HG02763 (cell line): ENCODE data around the gene ENTHD1.

ENCODE experiments used
- ATAC-seq: cut with Tn5 transposase; IDR thresholded peaks from one replicate; pipeline ENCODE4 v1.9.1; 2021; ENCODE audit warnings: mild to moderate bottlenecking, moderate library complexity; ENCODE audit not compliant: unreplicated experiment

The ENTHD1 gene

DNA sequence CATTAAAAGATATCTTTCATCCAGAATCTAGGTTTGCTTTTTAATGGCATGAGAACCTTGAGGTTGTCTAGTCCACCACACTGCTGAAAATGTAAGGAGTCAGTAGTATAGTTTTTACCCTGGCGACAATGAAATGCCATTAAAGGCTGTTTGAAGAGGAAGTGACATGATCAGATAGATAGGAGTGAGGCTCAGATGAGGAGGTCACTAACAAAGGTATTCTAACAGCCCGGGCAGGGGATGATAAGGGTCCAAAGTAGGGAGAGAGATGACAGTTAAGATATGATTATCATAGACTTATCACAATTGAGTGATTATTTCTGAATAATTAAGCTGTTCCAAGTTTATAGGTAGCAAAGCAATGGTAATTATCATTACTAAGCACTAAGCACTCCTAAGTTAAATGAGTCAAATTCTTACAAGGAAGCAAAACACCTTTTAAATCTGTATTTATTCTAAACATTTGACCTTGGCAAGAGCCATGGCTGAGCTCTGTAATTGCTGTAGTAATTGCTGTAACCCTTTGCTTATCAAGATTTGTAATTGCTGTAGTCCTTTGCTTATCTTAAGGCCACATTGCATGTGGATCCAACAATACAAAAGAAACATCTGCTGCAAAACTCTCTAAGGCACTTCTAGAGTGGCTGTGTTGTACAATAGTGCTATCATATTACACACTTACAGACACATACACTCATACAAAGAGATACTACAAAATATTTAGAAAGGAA, 92.6 kb downstream of the ENTHD1 start:
- ATAC-seq, result no peak

DNA sequence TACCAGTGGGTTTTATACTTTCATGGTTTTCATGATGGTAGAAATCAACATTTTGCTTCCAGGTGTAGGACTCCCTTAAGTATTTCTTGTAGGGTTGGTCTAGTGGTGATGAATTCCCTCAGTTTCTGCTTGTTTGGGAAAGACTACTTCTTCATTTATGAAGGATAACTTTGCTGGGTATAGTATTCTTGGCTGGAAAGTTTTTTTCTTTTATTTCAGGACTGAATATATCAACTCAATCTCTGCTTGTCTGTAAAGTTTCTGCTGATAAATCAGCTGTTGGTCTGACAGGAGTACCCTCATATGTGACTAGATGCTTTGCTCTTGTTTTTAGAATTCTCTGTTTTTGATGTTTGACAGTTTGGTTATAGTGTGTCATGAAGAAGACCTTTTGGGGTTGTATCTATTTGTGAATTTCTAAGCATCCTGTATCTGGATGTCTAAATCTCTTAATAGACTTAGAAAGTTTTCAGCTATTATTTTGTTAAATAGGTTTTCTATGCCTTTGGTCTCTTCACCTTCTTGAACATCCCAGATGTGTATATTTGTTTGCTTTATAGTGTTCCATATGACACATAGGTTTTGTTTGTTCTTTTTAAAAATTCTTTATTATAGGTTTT, 95.9 kb downstream of the ENTHD1 start:
- no peak for ATAC-seq

DNA sequence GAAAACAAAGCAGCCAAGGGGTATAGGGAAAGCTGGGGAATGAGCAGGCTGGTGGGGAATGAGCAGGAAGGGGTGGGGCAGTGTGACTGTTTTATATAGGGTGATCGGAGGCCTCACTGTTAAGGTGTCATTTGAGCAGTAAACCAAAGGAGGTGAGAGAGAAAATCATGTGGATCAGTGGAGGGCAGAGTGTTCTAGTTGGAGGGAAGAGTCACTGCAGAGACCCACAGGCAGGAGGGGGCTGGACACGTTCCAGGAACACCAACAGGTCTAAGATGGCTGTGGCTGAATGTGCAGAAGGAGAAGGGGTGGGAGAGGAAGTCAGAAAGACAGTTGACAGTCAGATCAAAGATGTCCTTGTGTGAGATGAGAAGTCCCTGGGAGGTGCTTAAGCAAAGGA, 103.8 kb downstream of the ENTHD1 start:
- no peak for ATAC-seq

DNA sequence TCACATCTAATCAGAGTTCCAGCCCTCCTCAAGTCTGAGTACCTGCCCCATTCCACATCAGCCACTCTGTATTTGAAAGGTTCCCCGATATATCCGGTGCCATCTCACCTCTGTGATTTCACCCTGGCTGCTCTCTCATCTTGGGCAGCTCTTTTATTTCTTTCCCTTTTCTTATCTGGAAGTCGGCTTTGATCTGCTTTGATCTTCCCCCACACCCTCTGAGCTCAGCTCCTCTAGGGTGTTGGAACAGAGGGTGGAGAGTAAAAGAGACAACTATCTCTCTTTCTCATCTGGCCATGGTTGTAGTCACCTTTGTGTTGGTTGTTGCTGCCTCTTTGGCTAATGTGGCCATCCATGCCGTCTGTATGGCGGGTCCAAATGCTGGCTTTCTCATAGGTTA, 108.3 kb downstream of the ENTHD1 start:
- no peak for ATAC-seq

DNA sequence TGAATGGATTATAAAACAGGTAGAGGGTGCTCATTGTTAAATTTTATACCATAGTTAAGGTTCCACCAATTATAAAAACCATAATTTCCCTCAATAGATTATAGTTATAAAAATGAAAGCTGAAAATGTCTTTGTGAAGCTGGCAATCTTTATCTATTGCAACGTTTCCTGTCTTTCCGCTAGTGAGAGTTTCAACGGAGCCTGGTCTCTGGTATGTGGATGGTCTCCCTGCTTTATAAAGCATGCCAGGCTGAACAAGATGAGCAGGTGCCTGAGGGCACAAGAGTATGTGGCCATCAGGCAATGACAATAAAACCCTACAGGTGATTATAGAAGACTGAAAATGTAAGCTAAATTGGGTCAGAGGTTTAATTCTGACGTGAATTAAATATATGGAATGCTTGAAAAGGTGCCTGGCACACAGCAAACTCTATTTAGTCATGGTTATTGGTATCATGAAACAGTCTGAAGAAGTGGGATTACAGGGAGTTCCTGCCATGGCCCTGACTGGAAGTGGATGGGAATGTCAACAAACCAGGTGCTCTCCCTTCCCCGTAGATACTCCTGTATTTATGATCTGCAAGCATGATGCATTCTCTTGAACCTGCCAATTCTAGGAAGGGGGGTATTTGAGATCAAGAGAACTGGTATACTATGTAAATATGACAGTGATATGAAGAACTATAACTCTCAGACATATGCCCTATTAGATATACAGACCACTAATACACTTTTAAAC, 115.7 kb downstream of the ENTHD1 start:
- no peak for ATAC-seq

DNA sequence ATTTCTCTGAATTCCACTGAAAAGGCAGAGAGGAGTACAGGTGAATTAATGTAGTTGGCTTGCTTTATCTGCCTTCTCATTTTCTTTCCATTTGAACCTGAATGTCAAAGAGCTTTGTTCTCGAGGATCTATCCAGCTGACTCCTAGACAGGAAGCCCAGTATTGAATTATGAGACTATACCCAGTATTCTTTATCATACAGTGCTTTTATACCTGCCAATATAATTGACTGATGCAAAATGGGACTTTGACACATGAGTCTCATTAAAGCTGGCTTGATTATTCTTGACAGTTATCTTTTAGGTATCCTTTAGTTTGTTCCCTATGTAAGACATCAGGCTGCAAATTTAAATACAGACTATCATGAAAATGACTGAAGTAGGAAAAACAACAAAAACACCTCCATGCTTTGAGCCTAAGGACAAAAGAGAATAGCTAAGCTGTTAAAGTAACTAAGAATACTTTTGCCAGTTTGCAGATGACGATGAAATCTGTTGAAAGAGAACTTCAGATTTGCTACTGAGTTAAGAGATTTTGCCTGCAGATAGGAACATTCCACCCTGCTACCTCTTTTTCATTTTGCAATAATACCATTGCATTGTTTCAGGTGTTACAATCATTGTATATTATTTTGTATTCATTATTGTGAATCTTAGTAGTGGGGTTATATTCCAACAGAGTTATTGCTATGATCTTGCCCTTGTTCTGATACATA, 117.1 kb downstream of the ENTHD1 start:
- ATAC-seq, result no peak

DNA sequence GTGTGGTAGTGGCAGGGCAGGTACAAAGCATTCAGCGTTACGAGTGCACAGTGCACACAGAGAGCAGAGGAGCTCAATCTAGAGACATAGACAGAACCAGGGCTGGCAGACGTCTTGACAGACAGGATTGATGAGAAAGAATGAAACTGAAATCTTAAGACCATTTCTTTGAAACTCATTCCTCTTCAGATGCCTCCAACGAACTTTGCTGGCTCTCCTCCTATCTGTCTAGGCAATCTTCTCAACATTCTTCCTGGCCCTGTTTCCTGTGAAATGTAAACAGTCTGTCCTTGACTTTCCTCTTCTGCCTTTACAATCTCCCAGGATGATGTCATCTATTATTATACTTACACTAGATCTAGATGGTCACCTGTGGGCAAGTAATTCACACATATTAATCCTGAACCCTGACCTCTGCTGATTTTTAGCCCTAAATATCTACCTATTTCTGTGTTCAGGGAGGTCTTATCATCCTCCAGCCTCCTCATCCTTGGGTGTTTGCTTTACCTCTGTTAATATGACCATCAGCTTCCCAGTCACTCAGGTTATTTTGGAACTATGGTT, 119.5 kb downstream of the ENTHD1 start:
- ATAC-seq, result no peak

DNA sequence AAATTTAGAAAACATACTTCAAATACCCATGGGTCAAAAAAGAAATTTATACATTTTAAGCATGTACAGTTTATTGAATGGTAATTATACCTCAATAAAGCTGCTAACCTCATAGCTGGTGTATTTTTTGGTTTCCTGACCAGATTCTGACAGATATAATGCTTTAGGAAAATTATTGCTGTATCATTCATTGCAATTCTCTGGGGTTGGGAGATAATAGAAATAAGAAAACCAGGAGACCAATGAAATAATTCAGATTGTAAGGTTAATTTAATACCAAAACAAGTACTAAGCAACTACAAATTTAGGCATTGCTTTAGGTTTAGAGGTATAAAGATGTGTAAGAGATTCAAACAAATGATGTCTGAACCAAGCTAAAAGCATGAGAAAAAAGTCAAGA, 120.1 kb downstream of the ENTHD1 start:
- no peak for ATAC-seq

DNA sequence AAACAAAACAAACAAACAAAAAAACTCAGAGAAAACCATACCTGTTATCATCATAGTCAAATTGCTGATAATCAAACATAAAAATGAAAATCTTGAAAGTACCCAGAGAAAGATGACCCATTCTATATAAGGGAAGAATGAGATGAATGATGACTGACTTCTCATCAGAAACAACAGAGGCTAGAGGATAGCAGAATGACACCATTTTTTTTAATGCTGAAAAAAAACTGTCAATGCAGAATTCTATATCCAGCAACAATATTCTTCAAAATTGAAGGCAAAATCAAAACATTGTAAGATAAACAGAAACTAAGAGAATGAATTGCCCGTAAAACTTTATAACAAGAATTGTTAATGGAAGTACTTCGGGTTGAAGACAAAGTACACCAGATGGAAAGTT, 122.1 kb downstream of the ENTHD1 start:
- ATAC-seq, result no peak

DNA sequence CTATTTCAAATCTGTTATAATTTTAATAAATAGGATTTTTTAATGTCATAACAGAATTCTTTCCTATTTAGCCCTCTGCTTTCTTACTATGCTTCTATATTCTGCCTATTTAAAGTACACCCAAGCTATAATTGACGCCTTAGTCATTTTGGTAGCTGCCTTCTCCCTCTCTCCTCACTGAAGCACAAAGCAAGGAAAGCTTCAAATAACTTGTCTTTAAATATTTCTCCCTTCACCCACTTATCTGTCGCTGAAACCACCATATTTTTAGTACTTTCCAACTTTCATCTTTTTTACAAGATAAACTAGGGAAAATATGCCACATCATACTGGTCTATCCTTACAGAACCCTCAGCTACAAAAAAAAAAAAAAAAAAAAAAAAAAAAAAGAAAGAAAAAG, 127.9 kb downstream of the ENTHD1 start:
- no peak for ATAC-seq

DNA sequence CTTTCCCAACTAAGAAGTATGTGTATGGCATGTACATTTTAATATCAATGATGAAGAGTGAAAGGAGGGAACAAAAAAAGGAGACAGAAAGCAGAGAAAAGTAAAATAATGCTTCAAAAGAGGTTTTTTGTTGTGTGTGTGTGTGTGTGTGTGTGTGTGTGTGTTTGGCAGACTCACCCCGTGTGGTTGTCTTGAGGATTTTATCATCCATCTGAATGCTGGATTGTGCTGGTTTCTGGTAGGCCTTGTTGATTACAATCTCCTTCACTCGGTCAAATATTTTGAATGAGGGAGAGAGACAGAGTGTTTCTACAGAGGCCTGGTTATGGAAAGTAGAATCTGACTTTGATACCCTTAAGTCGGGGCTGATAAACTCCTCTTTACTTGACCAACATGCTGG, 128.5 kb downstream of the ENTHD1 start:
- ATAC-seq, result no peak

DNA sequence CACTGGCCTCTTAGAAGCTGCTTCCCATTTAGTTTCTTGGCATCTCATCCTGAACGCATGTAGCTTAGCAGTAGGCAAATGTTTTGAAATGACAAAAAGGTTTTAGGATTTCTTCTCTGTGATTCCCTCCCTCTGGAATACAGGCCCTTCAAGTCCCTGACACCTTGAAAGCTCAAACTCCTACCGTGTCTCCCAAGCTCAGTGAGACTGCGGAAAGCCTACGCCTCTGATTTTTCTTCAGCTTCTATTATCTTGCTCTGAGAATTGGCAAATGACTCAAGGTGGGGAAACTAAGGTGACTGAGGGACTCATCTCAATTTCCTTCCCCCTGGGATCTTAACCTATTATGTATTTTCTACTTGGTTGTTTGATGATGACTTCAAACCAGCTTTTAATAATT, 130.3 kb downstream of the ENTHD1 start:
- no peak for ATAC-seq

DNA sequence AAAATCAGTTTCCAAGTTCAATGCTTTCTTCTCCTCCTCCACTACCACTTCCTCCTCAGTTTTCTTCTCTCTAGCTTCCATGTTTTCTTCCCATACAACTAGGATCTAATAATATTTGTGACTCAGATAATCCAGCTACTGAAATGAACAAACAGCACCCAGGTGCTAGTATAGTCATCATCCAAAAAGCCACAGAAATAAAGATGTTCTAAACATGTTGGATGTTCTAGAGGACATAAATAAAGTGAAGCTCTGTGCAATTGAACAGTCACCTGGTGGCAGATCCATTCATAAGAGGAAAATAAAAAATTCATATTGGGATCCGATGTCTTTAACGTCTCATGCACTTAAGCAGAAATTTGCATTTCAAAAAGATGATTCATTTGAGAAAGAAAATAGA, 142.8 kb downstream of the ENTHD1 start:
- no peak for ATAC-seq

DNA sequence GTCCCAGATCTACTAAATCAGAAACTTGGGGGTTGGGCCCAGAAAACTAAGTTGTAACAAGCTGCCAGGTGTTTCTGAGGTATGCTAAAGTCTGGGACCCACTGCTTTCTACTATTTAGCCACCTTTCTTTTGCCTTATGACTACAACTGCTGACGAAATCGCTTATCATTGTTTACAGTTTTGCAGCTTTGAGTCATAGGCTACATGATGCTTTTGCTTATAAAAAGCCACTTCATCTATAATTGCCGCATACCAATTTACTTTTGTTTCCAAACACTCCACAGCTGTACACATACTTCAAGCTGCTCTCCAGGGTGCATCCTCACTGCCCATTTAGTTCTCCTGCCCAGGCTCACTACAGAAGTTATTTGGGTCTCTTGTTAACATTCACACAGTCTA, 144.7 kb downstream of the ENTHD1 start:
- ATAC-seq, result no peak

DNA sequence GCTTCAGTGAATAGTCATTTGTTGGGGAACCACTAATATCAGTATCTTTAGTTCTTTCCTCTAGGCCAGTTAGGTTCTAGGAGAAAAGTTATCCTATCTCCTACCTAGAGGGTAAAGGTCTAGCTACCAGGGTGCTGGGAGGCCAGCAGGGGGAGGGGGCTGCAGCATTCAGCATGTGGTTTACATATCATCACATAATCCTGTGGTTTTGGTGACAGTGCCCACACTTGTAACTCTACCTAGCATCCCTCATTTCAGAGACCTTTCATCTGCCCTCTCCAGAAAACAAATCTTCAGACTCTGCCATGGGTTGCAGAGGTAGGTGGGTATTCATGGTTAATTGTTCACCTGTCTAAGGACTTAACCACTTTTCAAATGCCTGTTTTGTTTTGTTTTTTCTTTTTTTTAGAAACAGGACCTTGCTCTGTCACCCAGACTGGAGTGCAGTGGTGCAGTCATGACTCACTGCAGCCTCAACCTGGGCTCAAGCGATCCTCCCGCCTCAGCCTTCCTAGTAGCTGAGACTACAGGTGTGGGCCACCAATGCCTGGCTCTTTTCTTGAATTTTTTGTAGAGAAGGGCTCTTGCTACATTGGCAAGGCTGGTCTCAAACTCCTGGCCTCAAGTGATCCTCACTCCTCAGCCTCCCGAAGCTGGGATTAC, 146.8 kb downstream of the ENTHD1 start:
- ATAC-seq, result no peak

DNA sequence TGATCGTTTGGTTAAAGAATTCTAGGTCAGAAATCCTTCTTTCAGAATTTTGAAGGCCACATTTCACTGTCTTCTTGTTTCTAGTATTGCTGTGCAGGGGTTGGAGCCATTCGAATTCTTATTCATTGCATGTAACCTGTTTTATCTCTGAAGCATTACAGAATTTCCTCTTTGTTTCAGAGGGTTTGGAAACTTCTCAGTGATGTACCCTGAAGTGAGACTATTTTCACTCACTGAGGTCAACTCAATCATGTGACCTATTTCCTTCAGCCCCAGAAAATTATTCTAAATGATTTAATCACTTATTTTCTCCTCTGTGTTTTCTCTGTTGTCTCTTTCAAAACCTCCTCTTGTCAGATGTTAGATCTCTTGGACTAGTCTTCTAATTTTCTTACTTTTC, 147.8 kb downstream of the ENTHD1 start:
- ATAC-seq, result no peak

DNA sequence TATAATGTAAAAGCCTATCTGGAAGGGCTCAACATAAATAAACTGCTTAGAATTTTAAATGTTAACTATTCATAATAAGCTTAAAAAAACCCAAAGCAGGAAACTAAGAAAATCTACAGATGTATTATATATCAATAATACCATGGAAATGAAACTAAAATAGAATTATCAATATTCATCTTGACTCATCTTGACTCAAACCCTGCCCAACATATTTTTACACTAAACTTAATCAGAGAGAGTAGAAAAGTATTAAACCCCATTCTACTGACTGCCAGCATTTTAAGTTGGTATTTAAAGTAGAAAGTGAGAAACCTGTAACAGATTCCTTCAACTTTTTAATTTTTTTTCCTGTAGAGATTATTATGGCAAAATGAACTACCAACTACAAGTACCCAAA, 149.2 kb downstream of the ENTHD1 start:
- no peak for ATAC-seq

DNA sequence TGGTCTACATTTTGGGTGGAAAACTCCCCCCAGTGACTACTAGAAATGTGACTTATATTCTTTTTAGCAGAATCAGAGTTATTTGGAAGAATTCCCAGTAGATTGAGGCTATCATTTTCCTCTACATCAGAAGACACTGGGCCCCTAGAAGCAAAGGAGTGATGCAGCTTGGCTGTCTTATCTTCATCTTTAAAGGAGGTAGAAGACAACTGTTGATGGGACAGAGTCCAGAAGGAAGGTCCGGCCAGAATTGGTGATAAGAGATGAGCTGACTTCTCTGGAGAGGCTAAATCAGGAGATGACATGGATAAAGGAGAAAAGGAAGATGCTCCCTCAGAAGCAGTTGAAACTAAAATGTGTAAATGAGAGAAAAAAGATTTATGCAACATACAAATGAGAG, 149.6 kb downstream of the ENTHD1 start:
- ATAC-seq, result no peak

DNA sequence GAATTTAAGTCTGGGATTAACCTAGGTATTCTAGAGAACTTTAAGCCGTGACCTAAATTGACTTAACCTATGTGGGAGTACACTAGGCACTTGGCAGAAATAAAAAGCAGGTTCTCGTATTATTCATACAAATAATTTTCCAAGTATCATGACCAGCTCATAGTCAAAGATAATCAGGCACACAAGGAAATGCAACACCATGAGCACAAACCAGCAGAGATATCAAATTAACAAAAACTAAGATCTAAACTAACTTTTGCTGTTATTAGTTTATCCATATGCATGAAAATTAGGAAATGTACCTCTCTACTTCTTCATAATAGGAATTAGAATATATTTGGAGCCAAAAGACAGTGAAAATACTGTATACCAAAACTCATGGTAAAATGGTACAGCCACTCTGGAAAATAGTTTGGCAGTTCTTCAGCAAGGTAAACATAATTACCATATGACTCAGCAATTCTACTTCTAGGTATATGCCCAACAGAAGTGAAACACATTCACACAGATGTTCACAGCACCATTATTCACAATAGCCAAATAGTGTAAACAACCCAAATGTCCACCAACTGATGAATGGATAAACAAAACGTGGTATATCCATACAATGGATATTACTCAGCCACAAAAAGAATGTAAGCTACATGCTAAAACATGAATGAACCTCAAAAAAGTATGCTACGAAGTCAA, 154.1 kb downstream of the ENTHD1 start:
- no peak for ATAC-seq

DNA sequence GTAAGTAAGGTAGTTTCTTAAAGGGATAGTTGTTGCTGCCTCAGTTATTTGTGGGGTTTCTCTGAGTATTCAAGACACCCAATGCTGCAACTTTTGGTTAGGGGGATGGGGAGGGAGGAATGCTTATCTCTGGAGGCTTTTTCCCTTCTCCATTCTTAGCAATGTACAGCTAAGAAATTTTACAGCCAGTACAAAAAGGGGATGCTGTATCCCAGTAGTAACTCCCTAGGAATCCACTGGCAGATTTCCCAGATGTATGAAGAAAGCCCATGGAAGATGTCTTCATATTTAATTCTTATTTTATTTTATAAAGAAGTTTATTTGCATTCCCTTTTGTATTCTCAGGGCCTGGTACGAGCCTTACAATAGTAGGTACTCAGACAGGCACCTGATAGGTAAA, 154.8 kb downstream of the ENTHD1 start:
- ATAC-seq, result no peak
